ENCODE results near the gene ZCCHC7.
"Not testable (repeated sequence)": the region's sequence is repeated elsewhere in the genome, so short reads cannot be mapped to it uniquely, and the experiment has no call there.

DNA sequence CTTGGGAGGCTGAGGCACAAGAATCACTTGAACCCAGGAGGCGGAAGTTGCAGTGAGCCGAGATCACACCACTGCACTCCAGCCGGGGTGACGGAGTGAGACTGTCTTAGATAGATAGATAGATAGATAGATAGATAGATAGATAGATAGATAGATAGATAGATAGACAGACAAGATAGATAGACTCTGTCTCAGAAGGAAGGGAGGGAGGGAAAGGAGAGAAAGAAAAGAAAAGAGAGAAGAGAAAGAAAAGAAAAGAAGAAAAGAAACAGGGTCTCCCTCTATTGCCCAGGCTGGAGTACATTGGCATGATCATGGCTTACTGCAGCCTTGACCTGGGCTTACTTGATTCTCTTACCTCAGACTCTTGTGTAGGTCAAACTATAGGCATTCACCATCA is 44.0 kb downstream of the ZCCHC7 start:
- TF ChIP-seq RBBP5 (IDR thresholded peaks at IDR 0.05; ENCODE audit: borderline replicate concordance, low read depth, low read length); POLR2AphosphoS5 (IDR thresholded peaks at IDR 0.05; ENCODE audit: low read depth, low read length); RAD21 (IDR thresholded peaks at IDR 0.05 in 1 of 2, conservative IDR thresholded peaks at IDR 0.05 in 1 of 2; ENCODE audit: low read depth in 2 of 2, low read length in 2 of 2); POLR2A (IDR thresholded peaks at IDR 0.05; ENCODE audit: control extremely low read depth in 1 of 2, low read depth in 2 of 2, low read length in 2 of 2); EZH2 (IDR thresholded peaks at IDR 0.05; ENCODE audit: low read depth, low read length, severe bottlenecking); TEAD4 (IDR thresholded peaks at IDR 0.05; ENCODE audit: low read depth, low read length); RXRA (IDR thresholded peaks at IDR 0.05; ENCODE audit: insufficient read depth, low read depth, low read length); SIN3A (conservative IDR thresholded peaks at IDR 0.05 in 1 of 2, IDR thresholded peaks at IDR 0.05 in 1 of 2; ENCODE audit: low read depth in 1 of 2, low read length in 2 of 2); GABPA (IDR thresholded peaks at IDR 0.05; ENCODE audit: borderline replicate concordance, insufficient read depth, low read length): not testable (repeated sequence)
- TF ChIP-seq, protein P1, sequence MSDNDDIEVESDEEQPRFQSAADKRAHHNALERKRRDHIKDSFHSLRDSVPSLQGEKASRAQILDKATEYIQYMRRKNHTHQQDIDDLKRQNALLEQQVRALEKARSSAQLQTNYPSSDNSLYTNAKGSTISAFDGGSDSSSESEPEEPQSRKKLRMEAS (IDR thresholded peaks at IDR 0.05), result not testable (repeated sequence)
- TF ChIP-seq, protein P2, sequence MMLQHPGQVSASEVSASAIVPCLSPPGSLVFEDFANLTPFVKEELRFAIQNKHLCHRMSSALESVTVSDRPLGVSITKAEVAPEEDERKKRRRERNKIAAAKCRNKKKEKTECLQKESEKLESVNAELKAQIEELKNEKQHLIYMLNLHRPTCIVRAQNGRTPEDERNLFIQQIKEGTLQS (IDR thresholded peaks at IDR 0.05; ENCODE audit: insufficient read depth, low read depth, low read length), result not testable (repeated sequence)
- TF ChIP-seq, protein P3, sequence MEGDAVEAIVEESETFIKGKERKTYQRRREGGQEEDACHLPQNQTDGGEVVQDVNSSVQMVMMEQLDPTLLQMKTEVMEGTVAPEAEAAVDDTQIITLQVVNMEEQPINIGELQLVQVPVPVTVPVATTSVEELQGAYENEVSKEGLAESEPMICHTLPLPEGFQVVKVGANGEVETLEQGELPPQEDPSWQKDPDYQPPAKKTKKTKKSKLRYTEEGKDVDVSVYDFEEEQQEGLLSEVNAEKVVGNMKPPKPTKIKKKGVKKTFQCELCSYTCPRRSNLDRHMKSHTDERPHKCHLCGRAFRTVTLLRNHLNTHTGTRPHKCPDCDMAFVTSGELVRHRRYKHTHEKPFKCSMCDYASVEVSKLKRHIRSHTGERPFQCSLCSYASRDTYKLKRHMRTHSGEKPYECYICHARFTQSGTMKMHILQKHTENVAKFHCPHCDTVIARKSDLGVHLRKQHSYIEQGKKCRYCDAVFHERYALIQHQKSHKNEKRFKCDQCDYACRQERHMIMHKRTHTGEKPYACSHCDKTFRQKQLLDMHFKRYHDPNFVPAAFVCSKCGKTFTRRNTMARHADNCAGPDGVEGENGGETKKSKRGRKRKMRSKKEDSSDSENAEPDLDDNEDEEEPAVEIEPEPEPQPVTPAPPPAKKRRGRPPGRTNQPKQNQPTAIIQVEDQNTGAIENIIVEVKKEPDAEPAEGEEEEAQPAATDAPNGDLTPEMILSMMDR (IDR thresholded peaks at IDR 0.05; ENCODE audit: control extremely low read depth in 1 of 3, insufficient read depth in 1 of 3, low read depth in 1 of 3, low read length in 3 of 3), result not testable (repeated sequence)
